Common myeloid progenitor, CD34-positive (primary cell): ENCODE data around the gene NQO2.
A peak's percentile ranks its signal among the peaks of the same experiment; 100 is the strongest.
"Not testable (repeated sequence)": the region's sequence is repeated elsewhere in the genome, so short reads cannot be mapped to it uniquely, and the experiment has no call there.

Source experiments
- CTCF ChIA-PET: fragments of 350-600 bp; sonication (Branson Sonifier 250); formaldehyde crosslinking; loops from one replicate; lab custom pipeline; 2021; ENCODE audit warnings: antibody characterized with exemption; lab: Charles Lee
- POLR2A ChIA-PET: fragments of 350-600 bp; sonication (Branson Sonifier 250); formaldehyde crosslinking; loops from one replicate; lab custom pipeline; 2021; ENCODE audit warnings: antibody characterized with exemption; lab: Charles Lee
- DNase-seq, 3 donors: peaks; one replicate each; pipeline versions ENCODE4 v3.0.0 to v3.0.0-alpha.2; 2013
- H3K27ac ChIP-seq, 2 experiments: 1 replicate in 1 of 2; 2 replicates in 1 of 2; pipeline ENCODE4 v1.7.0; 2013; ENCODE audit warnings: inconsistent platforms in 2 of 2, low read length in 2 of 2, mild to moderate bottlenecking in 2 of 2, low read depth in 1 of 2, moderate library complexity in 1 of 2; ENCODE audit not compliant: severe bottlenecking in 2 of 2, insufficient read depth in 1 of 2, poor library complexity in 1 of 2
- H3K27me3 ChIP-seq, 5 experiments: replicated peaks in 2 of 5; 1 replicate in 3 of 5; 2 replicates in 2 of 5; pipeline versions ENCODE4 v1.6.1 to v1.7.0; 2013; ENCODE audit warnings: low read length in 4 of 5, mild to moderate bottlenecking in 2 of 5, moderate library complexity in 2 of 5, inconsistent platforms in 1 of 5; ENCODE audit not compliant: insufficient read depth in 5 of 5, control insufficient read depth in 4 of 5
- H3K36me3 ChIP-seq, 4 experiments: 1 replicate in 2 of 4; 2 replicates in 2 of 4; pipeline versions ENCODE4 v1.6.1 to v1.7.0; 2013; ENCODE audit warnings: low read length in 3 of 4, control low read depth in 1 of 4, mild to moderate bottlenecking in 1 of 4; ENCODE audit not compliant: control insufficient read depth in 4 of 4, insufficient read depth in 4 of 4
- H3K4me1 ChIP-seq, 4 experiments: 1 replicate in 3 of 4; 2 replicates in 1 of 4; pipeline versions ENCODE4 v1.6.1 to v1.7.1; 2013; ENCODE audit warnings: low read length in 3 of 4, mild to moderate bottlenecking in 3 of 4, control low read depth in 1 of 4, inconsistent platforms in 1 of 4, moderate library complexity in 1 of 4; ENCODE audit not compliant: control insufficient read depth in 4 of 4, insufficient read depth in 4 of 4; ENCODE audit errors: control extremely low read depth in 1 of 4
- H3K4me3 ChIP-seq, 7 experiments: 1 replicate in 4 of 7; 2 replicates in 3 of 7; pipeline versions ENCODE4 v1.5.1 to v1.7.0; 2013; ENCODE audit warnings: mild to moderate bottlenecking in 7 of 7, low read length in 6 of 7, moderate library complexity in 6 of 7, inconsistent platforms in 2 of 7, low read depth in 2 of 7, control low read depth in 1 of 7; ENCODE audit not compliant: insufficient read depth in 4 of 7, control insufficient read depth in 1 of 7; ENCODE audit errors: extremely low read depth in 1 of 7
- H3K9me3 ChIP-seq, 5 experiments: 1 replicate in 4 of 5; 2 replicates in 1 of 5; pipeline versions ENCODE4 v1.6.1 to v1.7.1; 2013; ENCODE audit warnings: low read length in 4 of 5, mild to moderate bottlenecking in 2 of 5, inconsistent platforms in 1 of 5, low read depth in 1 of 5, moderate library complexity in 1 of 5; ENCODE audit not compliant: control insufficient read depth in 4 of 5, insufficient read depth in 2 of 5; ENCODE audit errors: control extremely low read depth in 1 of 5
- WGBS: methylation state at CpG from one replicate; pipeline ENCODE4 v1.1.5; 2013; ENCODE audit not compliant: insufficient coverage; 5-methylcytosine and 5-hydroxymethylcytosine counted together

NQO2 gene

DNA sequence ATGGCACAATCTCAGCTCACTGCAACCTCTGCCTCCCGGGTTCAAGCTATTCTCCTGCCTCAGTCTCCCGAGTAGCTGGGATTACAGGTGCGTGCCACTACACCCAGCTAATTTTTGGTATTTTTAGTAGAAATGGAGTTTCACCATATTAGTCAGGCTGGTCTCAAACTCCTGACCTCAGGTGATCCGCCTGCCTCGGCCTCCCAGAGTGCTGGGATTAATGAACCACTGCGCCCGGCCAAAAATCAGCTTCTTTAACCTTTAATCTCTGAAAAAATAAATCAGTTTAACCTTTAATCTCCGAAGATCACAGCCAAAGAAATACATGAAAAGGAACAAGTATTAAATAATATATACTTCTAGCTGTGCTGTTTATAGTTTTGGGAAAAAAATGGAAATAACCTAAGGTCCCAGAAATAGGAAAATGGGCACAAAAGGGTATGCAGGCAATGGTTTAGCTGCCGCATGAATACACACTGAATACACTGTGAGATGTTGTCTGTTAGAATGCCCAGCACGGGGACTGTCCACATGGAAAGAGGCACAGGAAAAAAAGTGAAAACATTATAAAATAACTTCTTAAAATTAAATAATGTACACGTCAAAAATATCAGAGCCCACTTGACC is 1.6 kb downstream of the NQO2 start:
- CTCF ChIA-PET: interaction anchor here (0.7 to 3.3 kb wide), 24 partner anchors 10 to 268 kb away, joined by 3 to 18 read pairs (median 8); partner anchors contain the start of gene RIPK1
- peak overlapping the region in 1 of 2 experiments; percentile 32 for H3K27ac ChIP-seq

GRCh38 chr6:3001773-3002293 is 2.1 kb downstream of the NQO2 start:
- WGBS: 0% methylated on average over 1 of the region's 2 CpGs
- ChIA-PET POLR2A (interaction anchor here (0.7 to 1.4 kb wide), 4 partner anchors 22 to 249 kb away, joined by 3 to 4 read pairs (median 3); no protein-coding TSS in a partner anchor), CTCF (interaction anchor here (0.7 to 3.3 kb wide), 24 partner anchors 9 to 269 kb away, joined by 3 to 18 read pairs (median 8); partner anchors contain the start of gene RIPK1)
- Histone ChIP-seq H3K4me1 (peaks cover 6 to 30% (median 24%) of the 10 kb centered on the region in 4 experiments), H3K27me3 (no peaks in the 10 kb centered on the region), H3K36me3 (peaks cover 0 to 24% (median 5%) of the 10 kb centered on the region in 4 experiments), H3K4me3 (peak overlapping the region in 1 of 7 experiments; percentile 23), H3K27ac (peak overlapping the region in 1 of 2 experiments; percentile 32), H3K9me3 (no peaks in the 10 kb centered on the region)
- peak; percentile 86 to 92 (median 91) for DNase-seq

More for the DNA sequence above, 1.6 kb downstream of the NQO2 start:
- DNase-seq: no peak
- Histone ChIP-seq H3K4me1 (peaks cover 6 to 28% (median 23%) of the 10 kb centered on the region in 4 experiments), H3K36me3 (peaks cover 0 to 19% (median 5%) of the 10 kb centered on the region in 4 experiments), H3K9me3 (no peaks in the 10 kb centered on the region), H3K4me3 (peak overlapping the region in 1 of 7 experiments; percentile 23), H3K27me3 (no peaks in the 10 kb centered on the region)
- POLR2A ChIA-PET: interaction anchor here (0.7 to 1.4 kb wide), 4 partner anchors 22 to 250 kb away, joined by 3 to 4 read pairs (median 3); no protein-coding TSS in a partner anchor
- WGBS: 97% methylated on average over 4 of the region's 11 CpGs

- DNase-seq, POLR2A ChIA-PET, H3K27me3 ChIP-seq, H3K4me3 ChIP-seq, H3K27ac ChIP-seq, H3K9me3 ChIP-seq: not testable (repeated sequence)
- H3K36me3 ChIP-seq: peaks cover 5 to 32% (median 12%) of the 10 kb centered on the region in 4 experiments
- CTCF ChIA-PET: interaction anchor here (1.2 to 3.1 kb wide), 2 partner anchors 16 to 42 kb away, joined by 3 to 18 read pairs; no protein-coding TSS in a partner anchor
- WGBS: no CpG with 5 or more reads among the region's 5 CpGs
- H3K4me1 ChIP-seq: peaks cover 6 to 30% (median 23%) of the 10 kb centered on the region in 4 experiments
Observed at GRCh38 chr6:3003226-3003625, 3.5 kb downstream of the NQO2 start.

DNA sequence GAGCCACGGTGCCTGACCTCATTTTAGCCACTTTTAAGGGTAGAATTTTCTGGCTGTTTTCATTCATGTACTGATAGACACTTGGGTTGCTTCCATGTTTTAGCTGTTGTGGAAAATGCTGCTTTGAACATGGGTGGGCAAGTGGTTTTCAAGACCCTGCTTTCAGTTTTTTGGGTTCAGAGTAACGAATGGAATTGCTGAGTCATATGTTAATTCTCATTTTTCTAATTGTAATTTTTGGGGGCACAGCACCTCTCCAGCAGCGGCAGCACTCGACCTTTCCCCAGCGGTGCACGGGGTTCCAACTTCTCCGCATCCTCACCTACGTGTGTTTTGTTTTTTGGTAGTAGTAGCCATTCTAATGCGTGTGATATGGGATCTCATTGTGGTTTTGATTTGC is 5.4 kb downstream of the NQO2 start:
- ChIA-PET POLR2A (no interaction called here), CTCF (interaction anchor here (1.3 kb wide), 1 partner anchor 11 kb away, joined by 3 read pairs; no protein-coding TSS in a partner anchor)
- no peak overlapping the region for H3K4me3 ChIP-seq
- WGBS: 92% methylated on average over 3 of the region's 9 CpGs
- no peaks in the 10 kb centered on the region for H3K27me3 ChIP-seq
- H3K27ac ChIP-seq: no peak overlapping the region
- peaks cover 8 to 38% (median 18%) of the 10 kb centered on the region in 4 experiments for H3K36me3 ChIP-seq
- no peak for DNase-seq
- peaks cover 0 to 2% (median 0%) of the 10 kb centered on the region in 5 experiments for H3K9me3 ChIP-seq
- H3K4me1 ChIP-seq: peaks cover 6 to 17% (median 10%) of the 10 kb centered on the region in 4 experiments

GRCh38 chr6:3005874-3006273 is 6.2 kb downstream of the NQO2 start:
- CTCF ChIA-PET: no interaction called here

GRCh38 chr6:3006476-3006875 is 6.8 kb downstream of the NQO2 start:
- ChIA-PET POLR2A (no interaction called here), CTCF (interaction anchor here (1.8 kb wide), 1 partner anchor 62 kb away, joined by 5 read pairs; the partner anchor contains the start of gene RIPK1)
- no peak for DNase-seq
- Histone ChIP-seq H3K36me3 (peaks cover 10 to 51% (median 27%) of the 10 kb centered on the region in 4 experiments), H3K27ac (no peak overlapping the region), H3K27me3 (no peaks in the 10 kb centered on the region), H3K4me1 (peaks cover 4 to 6% (median 5%) of the 10 kb centered on the region in 4 experiments), H3K4me3 (no peak overlapping the region), H3K9me3 (peaks cover 2 to 15% (median 11%) of the 10 kb centered on the region in 5 experiments)
- WGBS: 96% methylated on average over 2 of the region's 5 CpGs

More at GRCh38 chr6:3005874-3006273, 6.2 kb downstream of the NQO2 start:
- POLR2A ChIA-PET: no interaction called here
- Histone ChIP-seq H3K36me3 (peaks cover 10 to 46% (median 26%) of the 10 kb centered on the region in 4 experiments), H3K27me3 (no peaks in the 10 kb centered on the region), H3K9me3 (peaks cover 2 to 10% (median 7%) of the 10 kb centered on the region in 5 experiments), H3K4me3 (no peak overlapping the region), H3K27ac (no peak overlapping the region), H3K4me1 (peaks cover 4 to 10% (median 6%) of the 10 kb centered on the region in 4 experiments)
- no peak for DNase-seq
- WGBS: 98% methylated on average over 9 of the region's 9 CpGs
